ENCODE data around the gene NDE1. TPM values are rescaled to one million over a fixed set of nuclear protein-coding genes. Genes with fewer than 3 reads are reported as not detected.

The NDE1 gene
- total and polyA plus RNA-seq, 8 donors: 37.1 to 71.7 (median 50.7) TPM

DNA sequence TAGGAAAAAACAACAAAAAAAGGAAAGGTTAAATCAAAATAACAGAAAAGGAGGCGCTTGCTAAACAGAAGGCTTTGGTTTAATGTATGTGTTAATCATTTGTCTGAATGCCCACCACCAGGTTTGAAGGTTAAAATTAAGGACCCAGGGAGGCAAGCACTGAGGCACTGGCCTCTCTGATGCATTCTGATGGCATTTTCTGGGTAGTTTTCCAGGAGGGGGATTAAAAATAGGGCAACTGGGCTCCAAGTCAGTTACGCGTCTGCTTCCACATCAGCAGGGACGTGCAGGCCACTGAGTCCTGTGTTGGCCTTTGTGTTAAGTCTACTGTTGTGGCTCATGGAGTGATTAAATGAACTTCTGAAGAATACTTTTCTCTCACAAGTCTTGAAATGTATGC is 34.0 kb upstream of the NDE1 start:
- H3K27ac ChIP-seq: no peak overlapping the region
- no peaks in the 10 kb centered on the region for H3K4me1 ChIP-seq
- intact Hi-C loops (cut with DNase I): no loop called here
- H3K4me3 ChIP-seq: no peak overlapping the region
- no peak for TF ChIP-seq CTCF (IDR thresholded peaks at IDR 0.05)
- H3K27me3 ChIP-seq: no peaks in the 10 kb centered on the region
- DNase-seq (no peak), ATAC-seq (no peak)
- no peaks in the 10 kb centered on the region for H3K9me3 ChIP-seq
- peaks cover 0 to 100% of the 10 kb centered on the region in 2 donors for H3K36me3 ChIP-seq

- intact Hi-C loops (cut with DNase I): no loop called here
- no peaks in the 10 kb centered on the region for H3K9me3 ChIP-seq
- ATAC-seq: no peak
- no peak overlapping the region for H3K4me3 ChIP-seq
- no peak for DNase-seq
- no peak for TF ChIP-seq CTCF (IDR thresholded peaks at IDR 0.05)
- no peaks in the 10 kb centered on the region for H3K27me3 ChIP-seq
- no peak overlapping the region for H3K27ac ChIP-seq
- H3K4me1 ChIP-seq: no peaks in the 10 kb centered on the region
- peaks cover 0 to 100% of the 10 kb centered on the region in 2 donors for H3K36me3 ChIP-seq
These were observed 33.4 kb upstream of the NDE1 start for GRCh38 chr16:15616475-15617165.

DNA sequence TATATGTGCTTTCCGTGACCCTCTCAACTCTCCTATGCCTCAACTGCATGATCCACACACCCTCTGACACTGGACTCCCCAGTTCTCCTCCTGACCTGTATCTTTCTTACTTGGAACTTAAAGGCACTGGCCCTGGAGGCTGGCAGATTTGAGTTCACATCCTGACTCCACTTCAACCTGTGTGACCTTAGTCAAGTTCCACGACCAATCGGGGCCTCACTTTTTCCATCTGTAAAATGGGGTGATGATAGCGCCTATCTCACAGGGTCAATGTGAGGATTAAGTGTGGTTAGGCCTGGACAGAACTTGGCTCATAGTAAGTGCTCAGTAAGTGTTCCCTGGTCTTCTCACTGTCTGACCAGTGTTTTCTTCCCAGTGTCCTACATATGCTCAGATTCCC is 32.1 kb upstream of the NDE1 start:
- Histone ChIP-seq H3K36me3 (peaks cover 0 to 100% of the 10 kb centered on the region in 2 donors), H3K4me1 (no peaks in the 10 kb centered on the region), H3K27me3 (no peaks in the 10 kb centered on the region), H3K27ac (no peak overlapping the region), H3K9me3 (no peaks in the 10 kb centered on the region), H3K4me3 (no peak overlapping the region)
- no peak for DNase-seq
- no peak for TF ChIP-seq CTCF (IDR thresholded peaks at IDR 0.05)
- intact Hi-C loops (cut with DNase I): no loop called here
- no peak for ATAC-seq

DNA sequence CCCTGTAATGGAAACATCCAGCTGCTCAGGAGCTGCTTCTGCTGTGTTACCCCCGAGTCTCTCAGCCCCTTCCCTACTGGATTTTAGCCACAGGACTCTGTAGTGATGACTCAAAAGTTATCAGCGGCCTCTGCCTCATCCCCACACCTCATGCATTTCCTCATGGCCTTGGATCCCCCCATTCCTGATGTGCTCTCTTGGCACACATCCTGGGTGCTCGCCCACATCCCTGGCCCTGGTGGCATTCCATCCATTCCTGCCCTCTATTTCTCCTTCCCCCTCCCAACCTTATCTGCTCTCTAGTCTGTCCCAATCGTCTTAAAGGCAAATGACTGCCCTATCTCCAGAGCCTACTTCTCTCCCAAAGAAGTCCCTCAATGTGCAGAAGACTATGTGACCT is 31.7 kb upstream of the NDE1 start:
- peaks cover 0 to 100% of the 10 kb centered on the region in 2 donors for H3K36me3 ChIP-seq
- no peaks in the 10 kb centered on the region for H3K4me1 ChIP-seq
- no peak for TF ChIP-seq CTCF (IDR thresholded peaks at IDR 0.05)
- intact Hi-C loops (cut with DNase I): no loop called here
- no peak overlapping the region for H3K27ac ChIP-seq
- no peaks in the 10 kb centered on the region for H3K9me3 ChIP-seq
- no peak for DNase-seq
- no peaks in the 10 kb centered on the region for H3K27me3 ChIP-seq
- H3K4me3 ChIP-seq: no peak overlapping the region
- ATAC-seq: no peak

GRCh38 chr16:15620611-15621195 is 29.3 kb upstream of the NDE1 start:
- ATAC-seq: no peak
- Histone ChIP-seq H3K27ac (no peak overlapping the region), H3K27me3 (no peaks in the 10 kb centered on the region), H3K4me1 (no peaks in the 10 kb centered on the region), H3K4me3 (no peak overlapping the region), H3K36me3 (peaks cover 3 to 100% of the 10 kb centered on the region in 2 donors), H3K9me3 (no peaks in the 10 kb centered on the region)
- no peak for TF ChIP-seq CTCF (IDR thresholded peaks at IDR 0.05)
- intact Hi-C loops (cut with DNase I): no loop called here
- no peak for DNase-seq
